DMS53 (cell line): ENCODE results near the gene ZNG1B.
"Not testable (repeated sequence)": the region's sequence is repeated elsewhere in the genome, so short reads cannot be mapped to it uniquely, and the experiment has no call there.

ENCODE experiments used
- DNase-seq: peaks from one replicate; lab custom pipeline; 2025; lab: John Stamatoyannopoulos, UW

Gene ZNG1B

GRCh38 chr2:113437508-113438465, at the start of gene ZNG1B:
Gene ZNG1B (plus strand): TSS chr2:113437691. CDS start chr2:113437869, 178 bp downstream.
- DNase-seq = not testable (repeated sequence)

GRCh38 chr2:113390124-113390849, 47.2 kb upstream of the ZNG1B start:
- DNase-seq = no peak

- DNase-seq = no peak
Measured at GRCh38 chr2:113391073-113391472, 46.4 kb upstream of the ZNG1B start.

GRCh38 chr2:113406114-113406513, 31.4 kb upstream of the ZNG1B start:
- DNase-seq = no peak

GRCh38 chr2:113407446-113408099, 29.9 kb upstream of the ZNG1B start:
- DNase-seq = no peak

- DNase-seq = not testable (repeated sequence)
Measured at GRCh38 chr2:113411725-113412352, 25.7 kb upstream of the ZNG1B start.

- not testable (repeated sequence) for DNase-seq
Measured at GRCh38 chr2:113412774-113413173, 24.7 kb upstream of the ZNG1B start.

GRCh38 chr2:113431773-113432172, 5.7 kb upstream of the ZNG1B start:
- DNase-seq = not testable (repeated sequence)

GRCh38 chr2:113433468-113433867, 4.0 kb upstream of the ZNG1B start:
- not testable (repeated sequence) for DNase-seq

- DNase-seq = not testable (repeated sequence)
Measured at GRCh38 chr2:113465770-113466169, 28.3 kb downstream of the ZNG1B start.

GRCh38 chr2:113476688-113477368, 39.3 kb downstream of the ZNG1B start:
- DNase-seq = not testable (repeated sequence)

- DNase-seq = not testable (repeated sequence)
Measured at GRCh38 chr2:113496527-113496926, 59.0 kb downstream of the ZNG1B start.

GRCh38 chr2:113498365-113498764, 60.9 kb downstream of the ZNG1B start, which contains the start of gene FOXD4L1:
Gene FOXD4L1 (plus strand): TSS chr2:113498665. CDS start chr2:113499257, 592 bp downstream.
- not testable (repeated sequence) for DNase-seq

- DNase-seq = not testable (repeated sequence)
Measured at GRCh38 chr2:113499019-113499885, 61.8 kb downstream of the ZNG1B start.

- not testable (repeated sequence) for DNase-seq
Measured at GRCh38 chr2:113499886-113500722, 62.6 kb downstream of the ZNG1B start.

GRCh38 chr2:113500723-113501038, 63.2 kb downstream of the ZNG1B start:
- DNase-seq = not testable (repeated sequence)

GRCh38 chr2:113502216-113503093, 65.0 kb downstream of the ZNG1B start:
- not testable (repeated sequence) for DNase-seq
